ENCODE data around the gene TXLNA.

Gene TXLNA

GRCh38 chr1:32150847-32151246, 28.6 kb upstream of the TXLNA start:
- Histone ChIP-seq H3F3A (ENCODE audit: low read depth) (no peaks in the 10 kb centered on the region), H2AFZ (ENCODE audit: low read length) (no peak overlapping the region), H3K27me3 (ENCODE audit: insufficient read depth, low read length, poor library complexity, severe bottlenecking) (no peaks in the 10 kb centered on the region), H3K4me2 (ENCODE audit: low read depth, low read length, poor library complexity, severe bottlenecking) (no peak overlapping the region), H3K79me2 (ENCODE audit: insufficient read depth, low read length) (peaks cover 73% of the 10 kb centered on the region), H3K9ac (ENCODE audit: low read depth, low read length, poor library complexity, severe bottlenecking) (no peak overlapping the region), H3K4me3 (ENCODE audit: low read length, poor library complexity, severe bottlenecking) (no peak overlapping the region), H3K36me3 (ENCODE audit: insufficient read depth, low read length) (peaks cover 11% of the 10 kb centered on the region), H3K9me2 (replicated peaks; ENCODE audit: low read depth, low read length) (no peaks in the 10 kb centered on the region), H4K20me1 (ENCODE audit: insufficient read depth, low read length, poor library complexity, severe bottlenecking) (no peaks in the 10 kb centered on the region), H3K9me3 (ENCODE audit: insufficient read depth, low read depth, low read length) (no peaks in the 10 kb centered on the region), H3K4me1 (ENCODE audit: insufficient read depth, low read length, poor library complexity, severe bottlenecking) (no peaks in the 10 kb centered on the region)
- TF ChIP-seq CTCF (conservative IDR thresholded peaks at IDR 0.05; ENCODE audit: low read length) (no peak), EZH2phosphoT487 (IDR thresholded peaks at IDR 0.05; ENCODE audit: borderline replicate concordance) (no peak)

- H3F3A ChIP-seq (ENCODE audit: low read depth): no peaks in the 10 kb centered on the region
- H3K36me3 ChIP-seq (ENCODE audit: insufficient read depth, low read length): peaks cover 17% of the 10 kb centered on the region
- H3K9ac ChIP-seq (ENCODE audit: low read depth, low read length, poor library complexity, severe bottlenecking): no peak overlapping the region
- H3K4me3 ChIP-seq (ENCODE audit: low read length, poor library complexity, severe bottlenecking): no peak overlapping the region
- H3K4me1 ChIP-seq (ENCODE audit: insufficient read depth, low read length, poor library complexity, severe bottlenecking): no peaks in the 10 kb centered on the region
- peaks cover 68% of the 10 kb centered on the region for H3K79me2 ChIP-seq (ENCODE audit: insufficient read depth, low read length)
- no peaks in the 10 kb centered on the region for H3K27me3 ChIP-seq (ENCODE audit: insufficient read depth, low read length, poor library complexity, severe bottlenecking)
- H4K20me1 ChIP-seq (ENCODE audit: insufficient read depth, low read length, poor library complexity, severe bottlenecking): no peaks in the 10 kb centered on the region
- no peak for TF ChIP-seq EZH2phosphoT487 (IDR thresholded peaks at IDR 0.05; ENCODE audit: borderline replicate concordance)
- no peak for TF ChIP-seq CTCF (conservative IDR thresholded peaks at IDR 0.05; ENCODE audit: low read length)
- H3K9me3 ChIP-seq (ENCODE audit: insufficient read depth, low read depth, low read length): no peaks in the 10 kb centered on the region
- no peak overlapping the region for H3K4me2 ChIP-seq (ENCODE audit: low read depth, low read length, poor library complexity, severe bottlenecking)
- no peaks in the 10 kb centered on the region for H3K9me2 ChIP-seq (replicated peaks; ENCODE audit: low read depth, low read length)
- no peak overlapping the region for H2AFZ ChIP-seq (ENCODE audit: low read length)
Observed at GRCh38 chr1:32151319-32151787, 28.1 kb upstream of the TXLNA start.

- Histone ChIP-seq H3K27me3 (ENCODE audit: insufficient read depth, low read length, poor library complexity, severe bottlenecking) (no peaks in the 10 kb centered on the region), H3K4me1 (ENCODE audit: insufficient read depth, low read length, poor library complexity, severe bottlenecking) (no peaks in the 10 kb centered on the region), H2AFZ (ENCODE audit: low read length) (no peak overlapping the region), H4K20me1 (ENCODE audit: insufficient read depth, low read length, poor library complexity, severe bottlenecking) (no peaks in the 10 kb centered on the region), H3K9me2 (replicated peaks; ENCODE audit: low read depth, low read length) (no peaks in the 10 kb centered on the region), H3K36me3 (ENCODE audit: insufficient read depth, low read length) (peaks cover 85% of the 10 kb centered on the region), H3K4me2 (ENCODE audit: low read depth, low read length, poor library complexity, severe bottlenecking) (no peak overlapping the region), H3F3A (ENCODE audit: low read depth) (no peaks in the 10 kb centered on the region), H3K79me2 (ENCODE audit: insufficient read depth, low read length) (peaks cover 6% of the 10 kb centered on the region; the same call in 1 of the 2 replicates), H3K4me3 (ENCODE audit: low read length, poor library complexity, severe bottlenecking) (no peak overlapping the region), H3K9me3 (ENCODE audit: insufficient read depth, low read depth, low read length) (no peaks in the 10 kb centered on the region), H3K9ac (ENCODE audit: low read depth, low read length, poor library complexity, severe bottlenecking) (no peak overlapping the region)
- TF ChIP-seq EZH2phosphoT487 (IDR thresholded peaks at IDR 0.05; ENCODE audit: borderline replicate concordance) (no peak), CTCF (conservative IDR thresholded peaks at IDR 0.05; ENCODE audit: low read length) (no peak)
Observed at GRCh38 chr1:32159189-32159588, 20.3 kb upstream of the TXLNA start.
